GM23338 (cell line): ENCODE measurements around the gene CRAMP1. TPM values are rescaled to one million over a fixed set of nuclear protein-coding genes. Genes with fewer than 3 reads are reported as not detected.

Experiments used
- ATAC-seq: fragments of 200-7000 bp; cut with Tn5 transposase; 3 replicates; pipeline ENCODE4 v1.9.1; 2020
- DNase-seq: peaks from one replicate; pipeline ENCODE4 v3.0.0-alpha.2; 2015; ENCODE audit warnings: low spot score
- H2AFZ ChIP-seq: fragments of 200-600 bp; sonication (generic); 2 replicates; pipeline ENCODE4 v1.8.0; 2016; ENCODE audit warnings: antibody characterized with exemption, mild to moderate bottlenecking, moderate library complexity
- H3F3A ChIP-seq: fragments of 200-600 bp; sonication (generic); replicated peaks from 2 replicates; pipeline ENCODE4 v1.8.0; 2017; ENCODE audit warnings: antibody characterized with exemption, mixed run types, low read depth
- H3K27ac ChIP-seq: fragments of 200-600 bp; sonication (generic); 2 replicates; pipeline ENCODE4 v1.6.1; 2016; ENCODE audit warnings: low read depth
- H3K27me3 ChIP-seq: fragments of 200-600 bp; sonication (generic); 2 replicates; pipeline ENCODE4 v1.8.0; 2016; ENCODE audit warnings: mild to moderate bottlenecking, mixed run types, moderate library complexity; ENCODE audit not compliant: insufficient read depth
- H3K36me3 ChIP-seq: fragments of 200-600 bp; sonication (generic); 2 replicates; pipeline ENCODE4 v1.8.0; 2016; ENCODE audit warnings: mild to moderate bottlenecking; ENCODE audit not compliant: insufficient read depth
- H3K4me1 ChIP-seq: fragments of 200-600 bp; sonication (generic); 2 replicates; pipeline ENCODE4 v1.8.0; 2016; ENCODE audit warnings: mild to moderate bottlenecking, moderate library complexity; ENCODE audit not compliant: insufficient read depth
- H3K4me2 ChIP-seq: fragments of 200-600 bp; sonication (generic); 2 replicates; pipeline ENCODE4 v1.7.1; 2017; ENCODE audit warnings: mixed run types
- H3K4me3 ChIP-seq: fragments of 200-600 bp; sonication (generic); 2 replicates; pipeline ENCODE4 v1.6.1; 2016; ENCODE audit warnings: mixed run types
- H3K79me2 ChIP-seq: fragments of 200-600 bp; sonication (generic); replicated peaks from 2 replicates; pipeline ENCODE4 v1.8.0; 2017; ENCODE audit warnings: mild to moderate bottlenecking; ENCODE audit not compliant: insufficient read depth
- H3K9me2 ChIP-seq: fragments of 200-600 bp; sonication (generic); 2 replicates; pipeline ENCODE4 v1.8.0; 2017; ENCODE audit not compliant: insufficient read depth
- H4K20me1 ChIP-seq: fragments of 200-600 bp; sonication (generic); replicated peaks from 2 replicates; pipeline ENCODE4 v1.8.0; 2017; ENCODE audit warnings: mild to moderate bottlenecking; ENCODE audit not compliant: insufficient read depth
- H3K27ac Mint-ChIP-seq: 2 replicates; pipeline ENCODE4 v1.8.0; 2020; ENCODE audit warnings: inconsistent platforms, mild to moderate bottlenecking, moderate library complexity, mixed read lengths
- H3K27me3 Mint-ChIP-seq: 3 replicates; pipeline ENCODE4 v1.8.0; 2022; ENCODE audit warnings: low read depth, mild to moderate bottlenecking, moderate library complexity, mixed read lengths, inconsistent platforms; ENCODE audit not compliant: insufficient read depth, poor library complexity
- H3K36me3 Mint-ChIP-seq: 3 replicates; pipeline ENCODE4 v1.8.0; 2021; ENCODE audit warnings: low read depth, mild to moderate bottlenecking, inconsistent platforms, moderate library complexity, mixed read lengths
- H3K4me1 Mint-ChIP-seq: 3 replicates; pipeline ENCODE4 v1.8.0; 2020; ENCODE audit warnings: mild to moderate bottlenecking, inconsistent platforms, mixed read lengths
- H3K4me3 Mint-ChIP-seq: 3 replicates; pipeline ENCODE4 v1.8.0; 2021; ENCODE audit warnings: moderate library complexity, mild to moderate bottlenecking, inconsistent platforms, mixed read lengths
- H3K9me3 Mint-ChIP-seq: 3 replicates; pipeline ENCODE4 v1.8.0; 2020; ENCODE audit warnings: moderate library complexity, mild to moderate bottlenecking, inconsistent platforms, mixed read lengths
- CREB1 ChIP-seq: fragments of 250-450 bp; sonication (Bioruptor Pico); IDR thresholded peaks from 2 replicates; pipeline ENCODE4 v1.5.0; 2020; ENCODE audit warnings: low read depth, mild to moderate bottlenecking, moderate library complexity
- CTCF ChIP-seq, 2 experiments: fragments of 200-600 bp in 1 of 2; sonication (generic) in 1 of 2; conservative IDR thresholded peaks; 2 replicates each; pipeline versions ENCODE4 v1.5.1 to v1.6.1; 2016 to 2017; ENCODE audit warnings: antibody characterized with exemption in 2 of 2, low read depth in 2 of 2, mild to moderate bottlenecking in 2 of 2, moderate library complexity in 1 of 2
- EZH2 ChIP-seq: fragments of 200-600 bp; sonication (generic); IDR thresholded peaks from one replicate; pipeline ENCODE4 v1.8.0; 2017; ENCODE audit warnings: antibody characterized with exemption, mild to moderate bottlenecking, low read depth; ENCODE audit not compliant: unreplicated experiment
- EZH2phosphoT487 ChIP-seq: fragments of 200-600 bp; sonication (generic); IDR thresholded peaks from one replicate; pipeline ENCODE4 v1.8.1; 2018; ENCODE audit warnings: antibody characterized with exemption; ENCODE audit not compliant: unreplicated experiment
- JUNB ChIP-seq: IDR thresholded peaks from one replicate; pipeline ENCODE4 v1.6.1; 2016; ENCODE audit warnings: antibody characterized with exemption; ENCODE audit not compliant: unreplicated experiment
- NANOG ChIP-seq: IDR thresholded peaks from 2 replicates; pipeline ENCODE4 v1.6.1; 2016; ENCODE audit warnings: antibody characterized with exemption, borderline replicate concordance
- POLR2AphosphoS5 ChIP-seq: IDR thresholded peaks from 2 replicates; pipeline ENCODE4 v1.6.1; 2016; ENCODE audit warnings: antibody characterized with exemption, low read depth
- REST ChIP-seq: IDR thresholded peaks from one replicate; pipeline ENCODE4 v1.6.1; 2018; ENCODE audit warnings: antibody characterized with exemption; ENCODE audit not compliant: unreplicated experiment
- STAT1 ChIP-seq: IDR thresholded peaks from one replicate; pipeline ENCODE4 v1.6.1; 2016; ENCODE audit warnings: antibody characterized with exemption; ENCODE audit not compliant: unreplicated experiment
- ZNF114 ChIP-seq: fragments of 250-450 bp; sonication (Bioruptor Pico); IDR thresholded peaks from 2 replicates; pipeline ENCODE4 v1.5.0; 2020; ENCODE audit warnings: mild to moderate bottlenecking, moderate library complexity
- ZNF331 ChIP-seq: fragments of 250-450 bp; sonication (Bioruptor Pico); IDR thresholded peaks from 2 replicates; pipeline ENCODE4 v1.5.0; 2020; ENCODE audit warnings: low read depth, mild to moderate bottlenecking, moderate library complexity
- polyA plus RNA-seq: library from polyadenylated mRNA; unstranded; fragments of >200 nt; fragmentation: Nextera tagmentation; extraction: Ambion mirVana; gene quantifications from 2 replicates; pipeline ENCODE4 v1.2.1, GENCODE V29; 2016
- total RNA-seq: library from RNA; depleted of rRNA; stranded (reverse); fragments of >200 nt; shearing (Covaris generic); gene quantifications from 2 replicates; pipeline ENCODE4 v1.2.3, GENCODE V29; 2014
- TF ChIP-seq, protein P1 (sequence below): IDR thresholded peaks from 2 replicates; pipeline ENCODE4 v1.6.1; 2016; ENCODE audit warnings: antibody characterized with exemption

Gene CRAMP1
- total and polyA plus RNA-seq, 2 experiments from 2014 or later: 3.4 to 16.7 TPM

- Histone ChIP-seq H3K4me2 (no peak overlapping the region), H3K27me3 (no peaks in the 10 kb centered on the region), H3K9me2 (no peaks in the 10 kb centered on the region), H3K4me1 (no peaks in the 10 kb centered on the region), H2AFZ (no peak overlapping the region), H3K36me3 (peaks cover 16% of the 10 kb centered on the region), H3K27ac (no peak overlapping the region), H4K20me1 (peaks cover 4% of the 10 kb centered on the region; the same call in 1 of the 2 replicates), H3F3A (no peaks in the 10 kb centered on the region), H3K79me2 (no peaks in the 10 kb centered on the region), H3K4me3 (no peak overlapping the region)
- H3K36me3 Mint-ChIP-seq: peaks cover 77% of the 10 kb centered on the region
- no peak for DNase-seq
- H3K4me3 Mint-ChIP-seq: no peak overlapping the region
- H3K27ac Mint-ChIP-seq: no peak overlapping the region
- no peaks in the 10 kb centered on the region; the same call in 2 of the 3 replicates for H3K9me3 Mint-ChIP-seq
- no peaks in the 10 kb centered on the region for H3K4me1 Mint-ChIP-seq
- ATAC-seq: no peak
- H3K27me3 Mint-ChIP-seq: peaks cover 8% of the 10 kb centered on the region
- TF ChIP-seq POLR2AphosphoS5 (no peak), CREB1 (CRISPR knock-in tag) (no peak)
Measured at GRCh38 chr16:1666316-1666715, 54.2 kb downstream of the CRAMP1 start.

DNA sequence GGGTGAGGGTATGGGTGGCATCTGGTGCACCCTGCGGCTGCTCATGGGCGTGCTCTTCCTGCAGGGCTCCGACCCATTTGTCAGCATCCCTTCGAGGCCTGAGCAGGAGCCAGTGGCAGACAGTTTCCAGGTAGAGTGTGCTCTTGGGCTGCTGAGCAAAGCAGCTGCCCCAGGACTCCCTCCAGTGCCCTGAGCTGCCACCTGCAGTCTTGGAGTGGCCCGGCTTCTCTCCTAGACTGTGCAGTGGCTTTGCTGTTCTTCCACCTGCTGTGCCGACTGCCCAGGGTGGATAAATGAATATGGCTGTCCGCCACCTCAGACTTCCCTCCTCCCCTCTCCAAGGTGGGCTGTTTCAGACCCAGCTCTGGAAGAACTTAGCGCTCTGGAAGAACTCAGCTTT, 55.1 kb downstream of the CRAMP1 start:
- no peaks in the 10 kb centered on the region for H3K4me1 ChIP-seq
- no peak for DNase-seq
- Mint-ChIP-seq H3K27ac (no peak overlapping the region), H3K9me3 (no peaks in the 10 kb centered on the region; the same call in 2 of the 3 replicates), H3K36me3 (peaks cover 80% of the 10 kb centered on the region), H3K27me3 (peaks cover 4% of the 10 kb centered on the region), H3K4me1 (no peaks in the 10 kb centered on the region), H3K4me3 (no peak overlapping the region)
- H3K9me2 ChIP-seq: no peaks in the 10 kb centered on the region
- H3K4me3 ChIP-seq: no peak overlapping the region
- H3K27ac ChIP-seq: no peak overlapping the region
- H3K27me3 ChIP-seq: no peaks in the 10 kb centered on the region
- H2AFZ ChIP-seq: no peak overlapping the region
- H4K20me1 ChIP-seq: peaks cover 4% of the 10 kb centered on the region; the same call in 1 of the 2 replicates
- TF ChIP-seq ZNF114 (CRISPR knock-in tag) (no peak), CTCF (conservative IDR thresholded peaks at IDR 0.05; ENCODE audit: low read depth in 2 of 2) (no peak), EZH2phosphoT487 (no peak), REST (no peak), ZNF331 (CRISPR knock-in tag) (no peak), POLR2AphosphoS5 (no peak), NANOG (no peak), STAT1 (no peak), EZH2 (no peak), JUNB (no peak)
- TF ChIP-seq, protein P1, sequence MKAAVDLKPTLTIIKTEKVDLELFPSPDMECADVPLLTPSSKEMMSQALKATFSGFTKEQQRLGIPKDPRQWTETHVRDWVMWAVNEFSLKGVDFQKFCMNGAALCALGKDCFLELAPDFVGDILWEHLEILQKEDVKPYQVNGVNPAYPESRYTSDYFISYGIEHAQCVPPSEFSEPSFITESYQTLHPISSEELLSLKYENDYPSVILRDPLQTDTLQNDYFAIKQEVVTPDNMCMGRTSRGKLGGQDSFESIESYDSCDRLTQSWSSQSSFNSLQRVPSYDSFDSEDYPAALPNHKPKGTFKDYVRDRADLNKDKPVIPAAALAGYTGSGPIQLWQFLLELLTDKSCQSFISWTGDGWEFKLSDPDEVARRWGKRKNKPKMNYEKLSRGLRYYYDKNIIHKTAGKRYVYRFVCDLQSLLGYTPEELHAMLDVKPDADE: no peak
- no peak; the same call in 2 of the 3 replicates for ATAC-seq
- peaks cover 16% of the 10 kb centered on the region for H3K36me3 ChIP-seq
- H3K4me2 ChIP-seq: no peak overlapping the region
- no peaks in the 10 kb centered on the region for H3K79me2 ChIP-seq
- no peaks in the 10 kb centered on the region for H3F3A ChIP-seq
